ENCODE results near the gene DNER. TPM values are rescaled to one million over a fixed set of nuclear protein-coding genes. Genes with fewer than 3 reads are reported as not detected.

Gene DNER
- total and polyA plus RNA-seq, 4 donors, result 0.01 TPM; not detected in 3

- no peak overlapping the region for H3K9ac ChIP-seq (ENCODE audit: low read depth in 1 of 2, low read length in 2 of 2)
- no peaks in the 10 kb centered on the region for H3K9me3 ChIP-seq (ENCODE audit: control insufficient read depth in 4 of 4, low read length in 3 of 4)
- H3K27ac ChIP-seq (ENCODE audit: low read depth in 1 of 2, low read length in 2 of 2), result no peak overlapping the region
- TF ChIP-seq TAF1 (conservative IDR thresholded peaks at IDR 0.05), result no peak
- no peak for TF ChIP-seq ZBTB33 (IDR thresholded peaks at IDR 0.05)
- WGBS, result 75% methylated on average over 13 of the region's 13 CpGs
- no peaks in the 10 kb centered on the region for H3K36me3 ChIP-seq (ENCODE audit: control insufficient read depth in 4 of 4, insufficient read depth in 3 of 4, low read depth in 1 of 4, low read length in 3 of 4)
- no peaks in the 10 kb centered on the region for H3K4me1 ChIP-seq (ENCODE audit: control insufficient read depth in 4 of 4, insufficient read depth in 4 of 4, low read length in 3 of 4)
- no peak for DNase-seq (ENCODE audit: low spot score)
- peaks cover 0 to 2% (median 0%) of the 10 kb centered on the region in 4 donors for H3K27me3 ChIP-seq (ENCODE audit: control insufficient read depth in 4 of 4, insufficient read depth in 4 of 4, low read length in 3 of 4)
- H3K4me3 ChIP-seq (ENCODE audit: low read depth in 1 of 3, low read length in 3 of 3), result no peak overlapping the region
Measured at GRCh38 chr2:229443546-229444268, 270.6 kb downstream of the DNER start.

- H3K9me3 ChIP-seq (ENCODE audit: control insufficient read depth in 4 of 4, low read length in 3 of 4), result no peaks in the 10 kb centered on the region
- H3K27me3 ChIP-seq (ENCODE audit: control insufficient read depth in 4 of 4, insufficient read depth in 4 of 4, low read length in 3 of 4), result peaks cover 0 to 2% (median 0%) of the 10 kb centered on the region in 4 donors
- 51% methylated on average over 3 of the region's 3 CpGs for WGBS
- TF ChIP-seq JUND (IDR thresholded peaks at IDR 0.05) (no peak), FOXA1 (IDR thresholded peaks at IDR 0.05) (no peak), REST (IDR thresholded peaks at IDR 0.05) (no peak), EGR1 (IDR thresholded peaks at IDR 0.05; ENCODE audit: low read depth in 2 of 2) (no peak), TAF1 (conservative IDR thresholded peaks at IDR 0.05) (no peak), FOXA2 (IDR thresholded peaks at IDR 0.05) (no peak), NR2F2 (IDR thresholded peaks at IDR 0.05) (no peak), RXRA (IDR thresholded peaks at IDR 0.05) (no peak), HNF4G (IDR thresholded peaks at IDR 0.05) (no peak), SP1 (IDR thresholded peaks at IDR 0.05) (no peak), YY1 (IDR thresholded peaks at IDR 0.05) (no peak), HNF4A (conservative IDR thresholded peaks at IDR 0.05) (no peak), RAD21 (IDR thresholded peaks at IDR 0.05) (no peak), CTCF (IDR thresholded peaks at IDR 0.05; ENCODE audit: low read depth, low read length, missing input control) (no peak), GABPA (IDR thresholded peaks at IDR 0.05 in 1 of 2, conservative IDR thresholded peaks at IDR 0.05 in 1 of 2) (no peak), ATF3 (IDR thresholded peaks at IDR 0.05) (no peak), ZBTB33 (IDR thresholded peaks at IDR 0.05) (no peak)
- H3K27ac ChIP-seq (ENCODE audit: low read depth in 1 of 2, low read length in 2 of 2), result no peak overlapping the region
- no peak for DNase-seq (ENCODE audit: low spot score)
- H3K4me1 ChIP-seq (ENCODE audit: control insufficient read depth in 4 of 4, insufficient read depth in 4 of 4, low read length in 3 of 4), result no peaks in the 10 kb centered on the region
- no peak overlapping the region for H3K9ac ChIP-seq (ENCODE audit: low read depth in 1 of 2, low read length in 2 of 2)
- no peak overlapping the region for H3K4me3 ChIP-seq (ENCODE audit: low read depth in 1 of 3, low read length in 3 of 3)
- no peaks in the 10 kb centered on the region for H3K36me3 ChIP-seq (ENCODE audit: control insufficient read depth in 4 of 4, insufficient read depth in 3 of 4, low read depth in 1 of 4, low read length in 3 of 4)
Measured at GRCh38 chr2:229443141-229443540, 271.2 kb downstream of the DNER start.
